NCI-H146 (cell line): Measurements from ENCODE around the gene SLC35F3.
A peak's percentile ranks its signal among the peaks of the same experiment; 100 is the strongest.
"Not testable (repeated sequence)": the region's sequence is repeated elsewhere in the genome, so short reads cannot be mapped to it uniquely, and the experiment has no call there.

Experiments
- DNase-seq: peaks from one replicate; lab custom pipeline; 2025; lab: John Stamatoyannopoulos, UW

SLC35F3 gene

DNA sequence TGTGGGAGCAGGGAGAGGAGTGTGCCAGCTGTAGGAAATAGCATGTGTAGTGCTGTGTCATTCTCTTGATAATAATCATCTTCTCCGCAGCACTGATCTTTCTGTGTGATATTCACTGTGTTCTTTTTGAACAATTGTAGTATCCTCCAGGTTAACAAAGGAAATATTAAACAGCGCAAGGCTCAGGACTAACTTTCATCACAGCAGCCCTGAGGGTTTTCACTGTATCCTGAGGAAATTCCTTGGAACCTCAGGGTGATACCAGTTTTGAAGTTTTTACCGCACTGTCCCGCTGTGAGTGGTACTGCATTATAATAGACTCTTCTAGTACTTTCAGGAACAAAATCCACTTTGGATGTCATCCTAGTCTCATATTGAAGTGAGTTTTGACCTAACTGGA is 240.4 kb downstream of the SLC35F3 start:
- DNase-seq = no peak

DNA sequence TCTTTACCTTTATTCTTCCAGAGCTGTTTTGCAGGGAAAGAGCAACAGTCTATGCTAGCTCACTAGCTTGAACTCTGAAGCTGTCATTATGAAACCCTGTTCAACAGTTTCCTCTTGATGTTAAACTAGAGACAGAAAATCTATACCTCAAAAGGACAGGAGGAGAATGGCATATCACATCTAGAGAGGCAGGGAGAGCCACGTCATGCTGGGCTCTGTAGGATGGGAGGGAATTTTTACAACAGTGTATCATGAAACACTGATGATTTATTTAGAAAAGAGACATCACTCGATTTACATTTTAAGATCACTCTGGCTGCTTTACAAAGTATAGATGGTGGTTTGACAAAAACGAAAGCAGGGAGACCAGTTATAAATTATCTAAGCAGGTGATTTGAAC is 243.9 kb downstream of the SLC35F3 start:
- no peak for DNase-seq

DNA sequence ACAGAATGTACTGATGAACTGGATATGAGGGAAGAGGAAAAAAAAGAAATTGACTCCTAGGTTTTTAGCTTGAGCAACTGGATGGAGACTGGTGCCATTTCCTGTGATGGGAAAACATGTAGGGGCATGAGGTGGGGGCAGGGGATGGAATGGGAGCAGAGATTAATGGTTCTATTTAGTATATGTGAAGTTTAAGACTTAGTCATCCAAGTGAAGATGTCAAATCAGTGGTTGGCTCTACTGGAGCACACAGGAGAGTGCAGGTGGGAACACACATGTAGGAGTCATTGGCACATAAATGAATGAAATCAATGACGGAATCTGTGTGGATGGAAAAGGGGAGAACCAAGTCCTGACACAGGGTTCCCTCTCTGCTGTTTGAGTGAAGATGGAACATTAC is 244.3 kb downstream of the SLC35F3 start:
- no peak for DNase-seq

DNA sequence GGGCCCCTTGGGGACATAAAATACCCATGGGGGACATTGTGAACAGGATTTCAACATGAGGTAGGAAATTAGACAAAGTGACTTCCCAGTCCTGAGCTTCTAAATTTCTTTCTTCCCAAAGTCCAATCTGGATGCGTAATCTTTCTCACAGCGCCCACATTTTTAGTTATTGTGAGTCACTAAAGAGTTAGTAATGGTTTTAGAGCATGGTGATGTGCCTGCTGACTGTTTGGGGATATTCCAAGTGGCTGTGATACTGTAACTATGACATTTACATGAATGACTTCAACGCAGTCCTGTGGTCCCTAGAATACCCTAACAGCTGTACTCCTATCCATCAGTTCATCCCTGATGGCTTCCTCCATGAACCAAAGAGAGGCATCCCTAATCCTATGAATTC is 244.7 kb downstream of the SLC35F3 start:
- DNase-seq = no peak

DNA sequence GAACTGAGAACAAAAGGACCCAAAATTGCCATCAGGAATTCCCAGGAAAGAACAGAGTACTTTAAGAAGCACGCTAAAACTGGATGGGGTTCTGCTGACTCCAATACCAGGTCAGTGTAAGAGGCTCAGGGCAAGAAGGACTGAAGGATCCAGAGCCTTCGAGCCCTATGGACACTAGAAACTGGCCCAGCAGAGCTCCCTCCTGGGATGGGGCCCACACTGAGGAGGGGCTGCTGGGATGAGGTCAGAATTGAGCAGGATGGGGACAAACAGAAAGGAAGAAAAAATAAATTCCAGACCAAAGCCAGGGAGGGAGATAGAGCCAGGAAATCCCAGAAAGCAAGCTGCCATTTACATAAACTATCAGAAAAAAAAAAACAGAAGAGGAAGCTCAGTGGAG is 246.4 kb downstream of the SLC35F3 start:
- no peak for DNase-seq

DNA sequence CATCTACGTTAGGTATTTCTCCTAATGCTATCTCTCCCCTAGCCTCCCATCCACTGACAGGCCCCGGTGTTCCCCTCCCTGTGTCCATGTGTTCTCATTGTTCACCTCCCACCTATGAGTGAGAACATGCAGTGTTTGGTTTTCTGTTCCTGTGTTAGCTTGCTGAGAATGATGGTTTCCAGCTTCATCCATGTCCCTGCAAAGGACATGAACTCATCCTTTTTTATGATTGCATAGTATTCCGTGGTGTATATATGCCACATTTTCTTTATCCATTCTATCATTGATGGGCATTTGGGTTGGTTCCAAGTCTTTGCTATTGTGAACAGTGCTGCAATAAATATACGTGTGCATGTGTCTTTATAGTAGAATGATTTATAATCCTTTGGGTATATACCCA is 247.9 kb downstream of the SLC35F3 start:
- DNase-seq = not testable (repeated sequence)

DNA sequence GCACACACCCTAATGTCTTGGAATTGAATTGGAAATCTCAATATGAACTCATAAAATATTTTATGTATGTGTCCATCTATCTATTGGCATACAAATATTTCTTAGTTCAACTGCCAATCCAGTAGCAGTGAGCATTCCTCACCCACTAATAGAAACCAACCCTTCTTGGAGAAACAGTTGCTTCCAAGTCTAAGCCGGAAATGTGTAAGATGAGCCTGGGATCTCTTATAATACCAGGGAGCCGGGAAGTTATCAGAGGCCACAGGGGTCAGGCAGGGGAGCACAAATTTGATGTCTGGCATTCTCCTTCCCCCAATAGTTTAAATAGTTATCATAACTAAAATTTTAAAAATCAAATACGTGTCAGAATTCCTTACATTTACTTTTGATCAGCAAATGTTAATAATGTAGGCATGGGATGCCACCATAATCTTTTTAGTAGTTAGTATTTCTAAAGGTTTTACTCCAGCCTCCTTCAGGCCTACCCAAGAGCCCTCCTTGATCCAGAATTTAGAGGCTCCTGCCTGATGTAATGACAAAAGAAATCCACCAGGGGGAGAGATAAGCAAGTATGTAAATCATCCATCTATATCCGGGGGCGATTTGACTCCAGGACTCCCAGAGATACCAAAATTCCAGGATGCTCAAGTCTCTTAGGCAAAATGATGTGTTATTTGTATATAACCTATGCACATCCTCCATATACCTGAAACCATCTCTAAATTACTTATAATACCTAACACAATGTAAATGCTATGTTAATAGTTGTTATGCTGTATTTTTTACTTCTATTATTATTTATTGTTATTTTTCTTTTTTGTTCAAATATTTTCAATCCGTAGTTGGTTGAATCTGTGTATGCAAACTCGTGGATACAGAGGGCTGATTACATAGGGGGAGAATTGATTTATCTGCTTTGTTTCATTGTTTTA is 250.1 kb downstream of the SLC35F3 start:
- DNase-seq = peak; percentile 60

DNA sequence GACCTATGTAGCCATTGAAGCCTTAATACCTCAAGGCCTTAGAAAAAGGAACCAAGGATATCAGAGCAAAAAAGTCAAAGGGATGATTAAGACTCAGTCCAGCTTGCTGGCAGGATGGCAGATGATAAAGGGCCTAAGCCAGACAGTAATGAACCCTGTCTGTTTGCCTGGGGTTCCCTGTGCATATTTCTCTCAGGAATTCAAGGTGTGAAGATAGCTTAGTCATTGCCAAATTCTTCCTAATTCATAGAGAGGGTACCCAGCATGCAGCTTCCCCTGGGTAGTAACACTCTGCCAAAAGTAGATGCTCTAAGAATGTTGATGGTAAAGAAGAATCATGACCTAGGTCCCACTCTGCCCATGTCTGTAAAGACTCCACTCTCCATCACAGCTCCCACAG is 258.2 kb downstream of the SLC35F3 start:
- DNase-seq = no peak

DNA sequence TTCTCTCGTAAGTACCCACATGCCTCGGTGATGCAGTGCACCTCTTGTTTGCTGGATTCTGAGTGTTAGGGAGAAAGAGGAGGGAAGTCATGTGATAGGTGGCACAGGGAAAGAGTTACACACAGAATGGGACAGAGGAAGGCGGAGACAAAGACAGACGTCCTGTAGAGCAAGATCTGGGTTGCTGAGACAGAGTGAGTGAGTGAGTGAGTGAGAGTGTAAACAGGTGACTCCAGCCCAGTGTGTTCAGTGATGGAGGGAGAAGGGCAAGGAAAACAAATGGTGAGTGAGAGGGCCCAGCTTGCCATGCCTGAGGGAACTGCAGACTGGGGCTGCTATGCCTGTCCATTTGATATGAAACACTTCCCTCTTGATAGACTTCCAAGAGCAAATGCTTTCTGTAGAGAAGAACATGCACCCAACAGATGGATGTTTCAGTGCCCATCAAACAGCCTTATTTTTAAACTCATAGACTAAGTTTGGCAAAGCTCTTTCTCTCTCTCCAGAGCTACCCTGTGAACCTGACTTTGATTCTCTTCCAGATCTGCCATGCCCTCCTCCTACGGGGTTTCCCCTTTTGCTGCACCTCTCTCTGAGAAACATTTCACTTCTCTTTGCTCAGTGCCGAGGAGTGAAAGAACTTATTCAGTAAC is 258.9 kb downstream of the SLC35F3 start:
- DNase-seq = no peak

DNA sequence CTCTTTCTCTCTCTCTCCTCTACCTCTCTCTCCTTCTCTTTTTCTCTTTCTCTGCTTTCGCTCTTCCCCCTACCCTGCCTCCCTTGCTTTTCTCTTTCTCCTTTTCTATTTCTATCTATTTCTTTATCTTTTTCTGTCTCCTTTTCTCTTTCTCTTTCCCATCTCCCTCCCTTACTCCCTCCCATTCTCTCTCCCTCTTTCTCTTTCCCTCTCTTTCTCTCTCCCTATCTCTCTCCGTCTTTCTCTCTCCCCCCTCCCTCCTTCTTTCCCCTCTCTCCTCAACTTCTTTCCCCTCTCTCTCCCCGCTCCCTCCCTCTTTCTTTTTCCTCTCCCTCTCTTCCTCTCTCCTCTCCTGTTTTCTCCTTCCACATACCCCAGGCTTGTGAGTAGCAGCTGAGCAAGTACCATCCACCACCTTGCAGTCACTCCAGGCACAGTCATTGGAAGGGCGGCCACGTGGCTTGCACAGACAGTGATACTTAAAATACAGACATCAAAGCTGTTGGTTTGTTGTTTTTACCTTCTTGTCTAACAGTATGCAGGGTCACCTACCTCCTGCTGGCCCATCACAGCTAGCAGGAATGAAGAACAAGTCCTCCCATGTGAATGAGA is 259.7 kb downstream of the SLC35F3 start:
- DNase-seq = no peak

DNA sequence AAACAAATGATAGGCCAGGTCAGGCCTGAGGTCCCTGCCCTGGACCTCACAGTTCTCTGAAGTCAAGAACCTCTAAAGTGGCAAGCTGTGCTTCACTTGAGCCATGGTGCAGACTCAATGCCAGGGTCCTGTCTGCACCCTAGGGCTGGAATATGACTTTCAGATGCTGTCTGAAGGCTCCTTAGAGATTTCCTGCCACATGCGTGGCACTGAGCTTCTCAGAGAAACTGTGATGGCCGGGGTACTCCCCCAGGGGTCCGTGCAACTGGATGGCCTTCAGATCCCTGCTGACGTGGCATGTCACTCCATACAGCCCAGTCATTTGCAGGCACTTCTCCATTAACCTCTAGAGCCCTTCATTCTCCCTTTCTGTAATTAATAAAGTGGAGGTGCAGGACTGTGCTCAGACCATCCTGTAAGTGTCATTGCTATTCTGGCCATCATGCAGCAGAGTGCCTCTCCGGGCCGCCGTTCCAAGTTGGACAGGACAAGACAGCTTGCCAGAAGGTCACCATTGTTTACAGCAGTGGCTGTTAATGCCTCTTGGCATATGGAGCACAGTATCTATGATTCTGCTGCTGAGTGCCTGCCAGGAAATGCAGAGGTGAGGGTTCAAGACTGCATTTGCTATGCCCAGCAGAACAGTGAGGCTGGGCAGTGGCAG is 263.7 kb downstream of the SLC35F3 start:
- no peak for DNase-seq

DNA sequence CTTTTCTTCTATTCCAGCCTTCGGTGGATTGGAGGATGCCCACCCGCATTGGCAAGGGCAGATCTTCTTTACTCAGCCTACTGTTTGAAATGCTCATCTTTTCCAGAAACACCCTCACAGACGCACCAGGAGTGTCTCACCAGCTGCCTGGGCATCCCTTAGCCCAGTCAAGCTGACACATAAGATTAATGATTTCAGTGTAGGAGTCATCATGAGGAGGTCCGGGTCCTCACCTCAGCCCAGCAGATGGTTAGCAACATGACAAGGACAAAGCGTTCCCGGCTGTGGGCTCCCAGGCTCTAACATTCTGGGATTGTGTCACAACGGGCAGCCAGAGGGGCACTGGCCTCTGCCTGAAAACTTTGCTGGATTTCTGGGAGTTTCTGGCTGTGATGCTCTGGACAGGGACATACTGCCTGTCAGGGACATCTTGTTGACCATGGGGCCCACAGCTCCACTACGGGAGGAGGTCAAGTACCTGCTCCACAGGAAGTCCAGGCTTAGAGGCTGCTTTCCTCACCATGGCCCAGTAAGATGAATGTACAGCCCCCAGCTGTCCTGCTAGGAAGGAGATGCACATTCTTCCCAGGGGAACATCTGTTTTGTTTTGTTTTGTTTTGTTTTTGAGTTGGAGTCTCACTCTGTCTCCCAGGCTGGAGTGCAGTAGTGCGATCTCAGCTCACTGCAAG is 264.8 kb downstream of the SLC35F3 start:
- DNase-seq = no peak

DNA sequence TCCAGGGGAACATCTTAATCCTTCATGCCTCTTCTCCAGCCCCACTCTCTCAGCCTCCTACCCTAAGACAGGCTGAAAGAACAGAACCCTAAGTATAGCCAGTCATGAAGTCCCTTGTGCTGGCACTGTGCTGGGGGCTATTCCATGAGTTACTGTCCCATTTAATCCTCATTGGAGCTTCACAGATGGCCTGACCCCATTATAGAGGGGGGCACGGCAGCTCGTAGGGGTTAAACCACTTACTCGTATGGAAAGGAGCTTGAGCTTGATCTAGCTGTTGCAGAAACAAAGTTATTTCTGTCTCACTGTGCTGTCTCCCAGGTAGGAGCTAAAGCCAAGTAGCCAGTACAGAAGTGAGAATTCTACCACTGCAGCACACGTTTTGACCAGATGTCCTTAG is 265.6 kb downstream of the SLC35F3 start:
- no peak for DNase-seq

DNA sequence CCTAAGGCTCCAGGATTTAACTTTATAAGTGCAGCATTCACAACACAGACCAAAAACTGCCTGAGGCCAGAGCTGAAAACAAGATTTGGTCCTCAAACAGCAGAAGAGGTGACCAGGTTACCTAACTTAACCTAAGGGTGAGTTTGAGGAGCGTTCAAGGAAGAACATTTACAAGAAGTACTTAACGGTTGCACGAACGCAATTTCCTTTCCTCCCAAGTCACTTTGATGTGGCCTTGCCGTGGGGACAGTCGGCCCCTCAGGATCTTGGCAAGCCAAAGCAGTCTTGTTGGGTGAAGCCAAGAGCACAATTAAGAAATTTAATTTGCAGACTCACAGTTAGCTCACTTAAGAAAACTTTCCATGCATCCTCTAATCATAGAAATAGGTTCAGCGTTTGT is 266.1 kb downstream of the SLC35F3 start:
- no peak for DNase-seq

DNA sequence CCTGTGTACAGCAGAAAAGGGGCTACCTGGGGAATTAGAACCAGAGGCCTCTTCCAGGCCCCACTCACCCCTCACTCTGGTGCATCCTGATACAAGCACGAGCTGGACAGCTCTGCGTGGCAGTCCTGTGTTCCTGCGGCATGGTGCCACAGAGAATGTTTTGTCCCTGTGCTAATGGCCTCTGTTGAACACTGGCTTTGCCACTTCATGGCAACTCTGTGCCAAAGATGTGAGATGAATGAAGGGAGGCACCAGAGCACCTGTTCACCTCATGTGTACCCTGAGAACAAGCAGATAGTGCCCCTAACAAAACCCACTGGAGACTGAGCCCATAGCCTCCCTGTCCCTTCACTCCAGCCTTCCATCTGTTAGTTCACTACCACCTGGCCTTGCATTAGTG is 269.5 kb downstream of the SLC35F3 start:
- no peak for DNase-seq

DNA sequence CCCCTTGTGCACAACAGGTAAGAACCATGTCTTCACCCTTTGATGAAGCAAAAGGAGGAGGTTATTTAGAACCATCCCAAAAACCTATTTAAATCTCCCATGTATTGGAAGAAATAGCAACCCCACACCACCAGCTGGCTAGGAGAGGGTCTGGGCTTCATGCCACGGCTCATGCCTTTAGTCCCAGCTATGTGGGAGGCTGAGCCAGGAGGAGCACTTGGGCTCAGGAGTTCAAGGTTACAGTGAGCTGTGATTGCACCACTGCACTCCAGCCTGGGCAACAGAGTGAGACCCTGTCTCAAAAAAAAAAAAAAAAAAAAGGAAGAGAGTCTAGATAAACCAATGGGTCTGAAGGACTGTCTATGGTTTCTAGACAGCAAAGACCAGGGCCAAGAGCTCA is 270.9 kb downstream of the SLC35F3 start:
- DNase-seq = no peak

DNA sequence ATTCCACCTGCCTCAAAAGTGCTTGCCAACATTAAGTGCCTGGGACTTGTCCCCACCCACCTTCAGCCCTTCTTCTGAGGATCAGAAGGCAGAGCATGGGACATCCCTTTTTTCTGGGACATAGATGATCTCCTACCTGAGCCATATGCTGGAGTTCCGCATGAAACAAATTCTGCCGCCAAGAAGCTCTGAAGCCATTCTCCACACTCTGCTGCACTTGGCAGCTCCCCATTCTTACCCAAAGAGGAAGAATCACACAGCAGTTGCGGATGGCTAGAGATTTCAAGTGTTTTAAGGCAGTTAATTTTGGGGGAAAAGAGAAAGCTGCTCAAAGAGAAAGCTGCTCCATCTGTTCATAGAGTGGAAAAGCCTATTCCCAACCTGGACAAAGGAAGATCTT is 271.5 kb downstream of the SLC35F3 start:
- no peak for DNase-seq

DNA sequence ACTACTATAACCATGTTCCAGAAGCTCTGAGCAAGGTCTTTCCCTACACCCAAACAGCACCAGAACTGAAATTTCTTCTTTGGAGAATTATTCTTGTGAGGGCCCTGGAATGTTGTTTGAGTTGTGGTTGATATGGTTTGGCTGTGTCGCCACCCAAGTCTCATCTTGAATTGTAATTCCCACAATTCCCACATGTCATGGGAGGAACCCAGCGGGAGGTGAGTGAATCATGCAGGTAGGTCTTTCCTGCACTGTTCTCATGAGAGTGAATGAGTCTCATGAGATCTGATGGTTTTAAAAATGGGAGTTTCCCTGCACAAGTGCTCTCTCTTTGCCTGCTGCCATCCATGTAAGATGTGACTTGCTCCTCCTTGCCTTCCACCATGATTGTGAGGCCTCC is 272.4 kb downstream of the SLC35F3 start:
- DNase-seq = not testable (repeated sequence)

DNA sequence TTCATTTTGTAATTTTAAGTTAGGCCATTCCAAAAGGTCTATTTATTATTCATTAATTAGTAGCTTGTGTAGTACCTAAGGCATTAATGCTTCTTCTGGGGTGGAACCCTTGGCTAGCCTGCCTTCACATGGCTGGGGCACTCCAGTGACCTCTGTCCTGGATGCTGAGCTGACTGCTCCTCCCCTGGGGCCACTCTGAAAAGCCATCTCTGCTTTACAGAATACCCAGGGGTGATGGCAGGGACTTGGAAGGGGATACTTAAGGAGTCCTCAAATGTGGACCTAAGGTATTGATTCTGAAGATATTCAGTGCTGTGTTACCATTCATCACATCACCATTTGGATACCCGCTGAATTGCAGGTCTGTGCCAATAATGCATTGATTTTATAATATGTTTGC is 281.0 kb downstream of the SLC35F3 start:
- DNase-seq = no peak

DNA sequence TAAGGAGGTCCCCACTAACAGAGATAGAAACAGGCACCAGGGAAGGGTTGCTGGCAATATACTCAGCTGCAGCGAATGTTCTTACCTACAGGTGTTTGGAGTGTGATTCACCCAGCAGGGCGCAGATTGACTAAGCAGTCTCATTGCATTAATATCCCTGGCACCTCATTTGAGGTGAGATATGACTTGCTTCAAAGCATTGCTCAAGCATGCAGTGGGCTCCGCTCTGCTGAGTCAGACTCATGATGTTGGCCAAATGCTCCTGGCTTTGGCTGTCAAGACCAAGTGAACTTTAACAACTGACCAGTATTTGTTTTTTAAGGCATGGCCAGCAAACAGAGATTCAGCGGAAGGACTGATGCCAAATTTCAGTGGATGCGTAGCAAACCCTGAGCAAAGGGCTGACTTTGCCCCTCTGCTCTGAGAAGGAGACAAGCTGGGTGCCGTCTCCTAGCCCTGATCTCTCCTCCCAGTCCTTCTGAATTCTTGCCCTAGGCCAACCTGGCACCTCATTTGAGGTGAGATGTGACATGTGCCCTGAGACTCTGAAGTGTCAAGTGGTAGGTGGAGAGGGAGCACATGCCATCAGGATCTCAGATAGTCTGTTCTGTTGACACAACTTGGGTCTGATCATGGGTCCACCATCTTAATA is 281.7 kb downstream of the SLC35F3 start:
- DNase-seq = no peak

DNA sequence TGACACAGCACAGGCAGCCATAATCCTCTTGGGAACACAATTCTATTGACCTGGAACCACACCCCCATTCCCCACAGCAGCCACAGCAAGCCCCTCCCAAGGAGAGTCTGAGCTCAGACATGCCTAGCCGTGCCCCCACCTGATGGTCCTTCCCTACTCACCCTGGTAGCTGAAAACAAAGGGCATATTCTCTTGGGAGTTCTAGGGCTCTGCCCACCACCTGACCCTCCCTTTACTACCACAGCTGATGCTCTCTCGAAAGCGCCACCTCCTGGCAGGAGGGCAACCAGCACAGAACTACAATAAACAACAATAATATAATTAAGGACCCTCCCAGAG is 283.9 kb downstream of the SLC35F3 start:
- no peak for DNase-seq

DNA sequence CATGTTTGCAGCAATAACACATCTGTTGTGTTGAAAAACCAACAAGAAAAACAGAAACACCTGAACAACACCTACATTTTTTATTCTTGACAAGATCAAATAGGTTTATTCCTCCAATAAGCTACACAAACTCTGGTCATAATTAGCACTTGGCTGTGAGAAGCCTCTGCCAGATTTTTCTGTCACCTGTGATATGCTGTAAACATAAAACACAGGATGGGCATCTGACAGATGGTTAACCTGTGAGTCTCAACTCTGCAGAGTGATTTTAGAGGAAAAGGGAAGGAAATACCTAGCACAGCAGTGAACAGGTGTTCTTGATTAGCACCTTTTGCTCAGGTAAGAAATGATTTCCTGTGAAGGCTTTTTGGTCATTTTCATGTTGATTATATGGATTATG is 293.4 kb downstream of the SLC35F3 start:
- DNase-seq = no peak
